ENCODE measurements around the gene TJP3. TPM values are rescaled to one million over a fixed set of nuclear protein-coding genes. Genes with fewer than 3 reads are reported as not detected.

TJP3 gene
- total and polyA plus RNA-seq, 3 donors from 2014 or later = 37.2 to 125 (median 81.1) TPM

GRCh38 chr19:3767050-3767449 is 58.9 kb downstream of the TJP3 start:
- H3K27me3 ChIP-seq = no peaks in the 10 kb centered on the region
- H3K4me3 ChIP-seq = no peak overlapping the region
- intact Hi-C loops (cut with DNase I; ENCODE audit: low total_unique reads) = no loop called here
- TF ChIP-seq POLR2A (IDR thresholded peaks at IDR 0.05) = no peak
- TF ChIP-seq CTCF (IDR thresholded peaks at IDR 0.05) = no peak
- H3K4me1 ChIP-seq = peaks cover 4% of the 10 kb centered on the region
- DNase-seq = no peak
- no peaks in the 10 kb centered on the region for H3K9me3 ChIP-seq
- no peak overlapping the region for H3K27ac ChIP-seq
- no peaks in the 10 kb centered on the region for H3K36me3 ChIP-seq (ENCODE audit: low read depth, missing control alignments)
- WGBS, 2 donors = 91 to 98% methylated on average over 8 to 23 of the region's 23 CpGs

DNA sequence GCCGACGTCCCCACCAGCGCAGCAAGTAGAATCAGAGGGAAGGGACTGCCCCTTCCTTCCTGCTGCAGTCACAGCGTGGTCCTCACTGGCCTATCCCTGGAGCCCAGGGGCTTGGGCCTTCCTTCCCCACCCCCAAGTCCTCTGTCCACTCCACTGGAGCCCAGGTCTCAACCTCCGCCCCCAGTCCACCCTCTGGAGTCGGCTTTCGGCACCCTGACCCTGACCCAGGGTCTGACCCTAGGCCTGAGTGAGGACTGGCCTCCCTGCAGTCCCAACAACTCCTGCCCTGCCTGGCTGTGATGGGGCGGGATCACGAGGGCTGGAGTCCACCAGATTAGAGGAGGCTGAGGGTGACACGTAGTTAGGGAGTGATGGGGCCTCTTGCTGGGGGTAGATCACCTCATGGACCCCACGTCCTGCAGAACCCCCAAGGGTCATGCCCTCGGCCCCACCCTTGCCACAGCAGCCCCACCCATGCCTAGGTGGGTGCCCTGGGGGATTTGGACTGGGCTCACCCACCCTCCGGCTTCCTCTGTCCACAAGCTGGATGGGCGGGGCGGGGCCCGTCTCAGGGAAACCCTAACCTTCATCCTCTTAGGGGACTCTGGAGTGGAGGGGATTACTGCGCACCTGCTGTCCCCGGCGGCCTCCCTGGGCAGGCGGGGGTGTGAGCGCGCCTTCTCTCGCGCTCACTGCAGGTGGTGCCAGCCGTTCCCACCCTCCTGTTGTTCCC is 60.0 kb downstream of the TJP3 start:
- H3K9me3 ChIP-seq = no peaks in the 10 kb centered on the region
- WGBS, 2 donors = 89 to 95% methylated on average over 4 to 25 of the region's 25 CpGs
- H3K4me1 ChIP-seq = peaks cover 4% of the 10 kb centered on the region
- no peak for TF ChIP-seq CTCF (IDR thresholded peaks at IDR 0.05)
- TF ChIP-seq POLR2A (IDR thresholded peaks at IDR 0.05) = no peak
- no peak for DNase-seq
- H3K27me3 ChIP-seq = no peaks in the 10 kb centered on the region
- H3K4me3 ChIP-seq = no peak overlapping the region
- H3K36me3 ChIP-seq (ENCODE audit: low read depth, missing control alignments) = no peaks in the 10 kb centered on the region
- H3K27ac ChIP-seq = no peak overlapping the region
- intact Hi-C loops (cut with DNase I; ENCODE audit: low total_unique reads) = no loop called here

GRCh38 chr19:3768748-3769099 is 60.5 kb downstream of the TJP3 start:
- 90 to 98% methylated on average over 7 of the region's 7 CpGs for WGBS, 2 donors
- no peaks in the 10 kb centered on the region for H3K36me3 ChIP-seq (ENCODE audit: low read depth, missing control alignments)
- intact Hi-C loops (cut with DNase I; ENCODE audit: low total_unique reads) = no loop called here
- H3K27me3 ChIP-seq = no peaks in the 10 kb centered on the region
- TF ChIP-seq CTCF (IDR thresholded peaks at IDR 0.05) = no peak
- no peak for TF ChIP-seq POLR2A (IDR thresholded peaks at IDR 0.05)
- peaks cover 4% of the 10 kb centered on the region for H3K4me1 ChIP-seq
- no peak for DNase-seq
- no peak overlapping the region for H3K27ac ChIP-seq
- no peaks in the 10 kb centered on the region for H3K9me3 ChIP-seq
- H3K4me3 ChIP-seq = no peak overlapping the region

DNA sequence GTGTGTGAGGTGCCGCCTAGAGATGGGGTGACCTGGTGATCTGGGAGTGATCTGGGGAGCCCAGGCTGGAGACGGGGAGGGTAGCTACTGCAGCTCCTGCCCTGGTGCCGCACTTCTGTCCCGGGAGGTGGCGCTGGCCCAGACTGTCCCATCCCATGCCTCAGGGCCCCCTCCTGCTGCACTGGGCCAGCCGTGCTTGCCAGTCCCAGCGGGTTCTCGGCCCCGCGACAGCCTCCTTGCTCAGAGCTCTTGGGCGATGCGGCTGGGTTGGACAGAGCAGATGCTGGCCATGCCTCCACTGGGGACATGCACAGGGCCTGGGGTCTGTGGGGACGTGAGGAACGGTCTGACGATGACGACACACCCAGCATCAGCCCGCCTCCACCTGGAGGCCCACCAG is 61.3 kb downstream of the TJP3 start:
- H3K4me3 ChIP-seq = no peak overlapping the region
- 85 to 88% methylated on average over 15 to 17 of the region's 17 CpGs for WGBS, 2 donors
- H3K9me3 ChIP-seq = no peaks in the 10 kb centered on the region
- TF ChIP-seq POLR2A (IDR thresholded peaks at IDR 0.05) = no peak
- no peak for TF ChIP-seq CTCF (IDR thresholded peaks at IDR 0.05)
- H3K4me1 ChIP-seq = peaks cover 4% of the 10 kb centered on the region
- intact Hi-C loops (cut with DNase I; ENCODE audit: low total_unique reads) = no loop called here
- no peak for DNase-seq
- H3K27me3 ChIP-seq = no peaks in the 10 kb centered on the region
- H3K36me3 ChIP-seq (ENCODE audit: low read depth, missing control alignments) = no peaks in the 10 kb centered on the region
- no peak overlapping the region for H3K27ac ChIP-seq
